T-helper 1 cell treated with Interleukin-12 subunit alpha and Interleukin-12 subunit beta and Interleukin-4 antibody, amounts not matched to agents 30 μg/mL and 1 μg/mL, for 36 hours (primary cell): ENCODE measurements around the gene NBEAL1.
"Not testable (repeated sequence)": the region's sequence is repeated elsewhere in the genome, so short reads cannot be mapped to it uniquely, and the experiment has no call there.

Experiments
- H3K27ac Mint-ChIP-seq: one replicate; pipeline ENCODE4 v1.8.0; 2021; ENCODE audit warnings: mild to moderate bottlenecking, mixed read lengths
- H3K27me3 Mint-ChIP-seq: one replicate; pipeline ENCODE4 v1.8.0; 2021; ENCODE audit warnings: low read depth, mixed read lengths
- H3K36me3 Mint-ChIP-seq: one replicate; pipeline ENCODE4 v1.8.0; 2021; ENCODE audit warnings: low read depth, mixed read lengths
- H3K4me1 Mint-ChIP-seq: one replicate; pipeline ENCODE4 v1.8.0; 2021; ENCODE audit warnings: low read depth, mixed read lengths
- H3K4me3 Mint-ChIP-seq: one replicate; pipeline ENCODE4 v1.8.0; 2021; ENCODE audit warnings: mild to moderate bottlenecking, moderate library complexity, mixed read lengths
- H3K9me3 Mint-ChIP-seq: one replicate; pipeline ENCODE4 v1.8.0; 2021; ENCODE audit warnings: mixed read lengths

The NBEAL1 gene

DNA sequence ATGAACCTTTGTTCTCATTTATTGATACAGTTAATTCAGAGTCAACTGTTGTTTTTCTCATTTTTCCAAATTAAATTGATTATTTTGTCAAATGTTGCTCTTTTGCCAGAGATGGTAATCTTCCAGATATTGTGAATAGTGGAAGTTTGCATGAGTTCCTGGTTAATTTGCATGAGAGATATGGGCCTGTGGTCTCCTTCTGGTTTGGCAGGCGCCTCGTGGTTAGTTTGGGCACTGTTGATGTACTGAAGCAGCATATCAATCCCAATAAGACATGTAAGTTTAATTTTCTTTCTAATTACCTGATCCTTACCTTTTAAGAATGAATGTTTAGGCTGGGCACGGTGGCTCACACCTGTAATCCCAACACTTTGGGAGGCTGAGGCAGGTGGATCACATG lies 232.0 kb downstream of the NBEAL1 start:
- no peak overlapping the region for H3K27ac Mint-ChIP-seq
- no peak overlapping the region for H3K4me3 Mint-ChIP-seq
- H3K36me3 Mint-ChIP-seq, result peaks cover 32% of the 10 kb centered on the region
- H3K9me3 Mint-ChIP-seq, result no peaks in the 10 kb centered on the region
- no peaks in the 10 kb centered on the region for H3K27me3 Mint-ChIP-seq
- peaks cover 15% of the 10 kb centered on the region for H3K4me1 Mint-ChIP-seq

- H3K4me1 Mint-ChIP-seq, result peaks cover 3% of the 10 kb centered on the region
- no peaks in the 10 kb centered on the region for H3K27me3 Mint-ChIP-seq
- H3K4me3 Mint-ChIP-seq, result no peak overlapping the region
- no peaks in the 10 kb centered on the region for H3K9me3 Mint-ChIP-seq
- peaks cover 29% of the 10 kb centered on the region for H3K36me3 Mint-ChIP-seq
- H3K27ac Mint-ChIP-seq, result no peak overlapping the region
Measured at GRCh38 chr2:203252818-203253217, 238.1 kb downstream of the NBEAL1 start.

- H3K36me3 Mint-ChIP-seq, result peaks cover 30% of the 10 kb centered on the region
- not testable (repeated sequence) for H3K27me3 Mint-ChIP-seq, H3K27ac Mint-ChIP-seq
Measured at GRCh38 chr2:203253422-203254095, 238.9 kb downstream of the NBEAL1 start.

DNA sequence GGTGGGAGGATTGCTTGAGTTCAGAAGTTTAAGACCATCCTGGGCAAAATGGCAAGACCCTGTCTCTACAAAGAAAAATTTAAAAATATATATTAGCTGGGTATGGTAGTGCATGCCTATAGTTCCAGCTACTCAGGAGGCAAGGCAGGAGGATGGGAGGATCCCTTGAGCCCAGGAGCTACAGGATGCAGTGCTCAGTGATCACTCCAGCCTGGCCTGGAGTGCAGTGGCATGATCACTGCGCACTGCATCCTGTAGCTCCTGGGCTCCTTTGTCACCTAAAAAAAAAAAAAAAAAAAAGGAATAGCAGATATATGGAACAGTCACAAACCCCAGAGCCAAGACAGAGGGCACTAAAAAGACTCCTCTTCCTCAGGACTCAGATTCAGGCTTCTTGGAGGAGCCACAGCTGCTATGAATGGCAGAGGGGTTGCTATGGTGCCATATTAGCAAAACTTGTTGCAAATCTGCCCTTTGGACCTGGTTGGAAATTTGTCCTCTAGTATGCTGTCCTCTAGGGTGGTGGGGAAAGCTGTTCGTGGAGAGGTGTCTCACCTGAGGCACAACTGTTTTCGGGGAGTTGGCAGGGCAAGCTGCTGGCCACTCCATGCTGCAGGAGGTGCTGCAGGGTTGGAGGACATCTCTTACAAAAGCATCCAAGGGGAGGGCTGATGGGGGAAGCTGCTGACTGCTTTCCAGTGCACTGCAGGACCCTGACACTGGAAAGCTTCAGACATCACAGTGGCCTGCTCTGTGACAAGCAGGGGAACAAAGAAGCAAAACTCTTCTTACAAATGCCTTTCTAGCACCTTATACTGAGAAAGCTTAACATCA lies 246.9 kb downstream of the NBEAL1 start:
- Mint-ChIP-seq H3K4me3 (no peak overlapping the region), H3K36me3 (peaks cover 24% of the 10 kb centered on the region), H3K27ac (no peak overlapping the region), H3K4me1 (peaks cover 3% of the 10 kb centered on the region), H3K9me3 (no peaks in the 10 kb centered on the region), H3K27me3 (no peaks in the 10 kb centered on the region)

More at GRCh38 chr2:203253422-203254095, 238.9 kb downstream of the NBEAL1 start:
- H3K4me1 Mint-ChIP-seq, H3K4me3 Mint-ChIP-seq, H3K9me3 Mint-ChIP-seq: not testable (repeated sequence)
